Measurements from ENCODE around the gene CCNB3. TPM values are rescaled to one million over a fixed set of nuclear protein-coding genes. Genes with fewer than 3 reads are reported as not detected.

CCNB3 gene
- total and polyA plus RNA-seq, 7 donors = 0.11 to 1.4 (median 0.28) TPM

DNA sequence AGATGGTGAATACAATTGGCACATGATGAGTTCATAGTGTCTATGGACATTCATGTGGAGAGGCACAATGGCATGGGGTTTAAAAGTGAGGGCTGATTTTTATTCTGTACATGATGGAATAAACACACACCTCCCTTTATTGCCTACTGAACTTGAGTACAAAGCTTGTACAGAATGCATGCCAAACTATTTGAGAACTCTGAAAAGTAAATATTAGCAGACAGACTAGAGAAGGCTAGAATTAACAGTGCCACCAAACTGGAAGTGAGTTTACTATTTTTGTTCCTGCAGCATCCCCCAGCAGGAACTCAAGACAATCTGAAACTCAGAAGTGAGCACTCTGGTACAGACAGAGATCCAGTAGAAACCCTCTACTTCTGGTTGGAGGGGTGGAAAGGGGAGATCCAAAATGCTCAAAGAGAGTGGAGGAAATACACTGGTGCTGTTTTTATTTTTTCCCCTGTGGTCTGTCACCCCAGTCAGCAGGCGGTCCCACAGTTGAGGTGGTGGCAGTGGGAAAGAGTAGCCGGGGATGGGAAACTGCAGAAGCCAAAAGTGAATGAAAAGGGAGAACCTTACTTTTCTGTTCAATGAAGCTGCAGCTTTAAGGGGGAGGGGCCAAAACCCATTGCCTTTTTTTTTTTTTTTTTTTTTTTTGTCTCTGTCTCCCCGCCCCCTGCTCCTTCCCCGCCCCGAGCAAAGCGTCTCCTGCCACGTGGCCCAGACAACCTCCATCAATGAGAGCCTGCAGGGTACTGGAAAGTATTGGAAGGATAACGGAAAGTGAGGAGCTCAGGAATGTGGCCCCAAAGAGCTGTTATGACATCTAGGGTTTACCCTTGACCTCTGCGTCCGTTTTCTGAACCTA lies 24.3 kb upstream of the CCNB3 start:
- Histone ChIP-seq H3K27me3 (ENCODE audit: insufficient read depth in 3 of 3, low read length in 2 of 3) (peaks cover 0 to 24% (median 0%) of the 10 kb centered on the region in 3 donors), H3K36me3 (ENCODE audit: insufficient read depth in 1 of 2, low read depth in 1 of 2) (no peaks in the 10 kb centered on the region), H3K27ac (no peak overlapping the region), H3K9me3 (no peaks in the 10 kb centered on the region), H3K4me3 (no peak overlapping the region), H3K4me1 (no peaks in the 10 kb centered on the region)
- no peak for DNase-seq
- WGBS, 3 donors = 43 to 65% (median 44%) methylated on average over 6 to 10 of the region's 10 CpGs
- ATAC-seq = no peak
- TF ChIP-seq, protein P1, sequence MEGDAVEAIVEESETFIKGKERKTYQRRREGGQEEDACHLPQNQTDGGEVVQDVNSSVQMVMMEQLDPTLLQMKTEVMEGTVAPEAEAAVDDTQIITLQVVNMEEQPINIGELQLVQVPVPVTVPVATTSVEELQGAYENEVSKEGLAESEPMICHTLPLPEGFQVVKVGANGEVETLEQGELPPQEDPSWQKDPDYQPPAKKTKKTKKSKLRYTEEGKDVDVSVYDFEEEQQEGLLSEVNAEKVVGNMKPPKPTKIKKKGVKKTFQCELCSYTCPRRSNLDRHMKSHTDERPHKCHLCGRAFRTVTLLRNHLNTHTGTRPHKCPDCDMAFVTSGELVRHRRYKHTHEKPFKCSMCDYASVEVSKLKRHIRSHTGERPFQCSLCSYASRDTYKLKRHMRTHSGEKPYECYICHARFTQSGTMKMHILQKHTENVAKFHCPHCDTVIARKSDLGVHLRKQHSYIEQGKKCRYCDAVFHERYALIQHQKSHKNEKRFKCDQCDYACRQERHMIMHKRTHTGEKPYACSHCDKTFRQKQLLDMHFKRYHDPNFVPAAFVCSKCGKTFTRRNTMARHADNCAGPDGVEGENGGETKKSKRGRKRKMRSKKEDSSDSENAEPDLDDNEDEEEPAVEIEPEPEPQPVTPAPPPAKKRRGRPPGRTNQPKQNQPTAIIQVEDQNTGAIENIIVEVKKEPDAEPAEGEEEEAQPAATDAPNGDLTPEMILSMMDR (IDR thresholded peaks at IDR 0.05) = no peak
- intact Hi-C loops (cut with DNase I) = no loop called here

DNA sequence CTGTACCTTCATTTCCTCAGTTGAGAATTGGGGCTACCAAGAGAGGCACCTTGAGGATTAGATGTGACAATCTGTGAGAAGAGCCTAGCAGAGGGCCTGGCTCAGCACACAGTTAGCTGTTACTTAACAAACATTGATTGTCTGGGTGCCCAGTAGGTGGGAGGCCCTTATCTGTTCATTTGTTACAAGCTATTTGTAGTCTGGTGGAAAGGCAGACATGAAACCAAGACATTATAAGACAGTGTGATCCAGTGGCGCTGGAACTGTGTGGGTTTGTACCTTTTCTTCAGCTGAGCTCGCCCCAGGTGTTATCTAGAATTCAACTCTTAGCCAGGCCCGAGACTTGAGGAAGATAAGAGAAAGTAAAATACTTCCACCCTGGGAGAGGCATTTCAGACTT lies 20.7 kb upstream of the CCNB3 start:
- DNase-seq (no peak), ATAC-seq (no peak)
- TF ChIP-seq, protein P1 (IDR thresholded peaks at IDR 0.05) = no peak
- Histone ChIP-seq H3K36me3 (ENCODE audit: insufficient read depth in 1 of 2, low read depth in 1 of 2) (no peaks in the 10 kb centered on the region), H3K27me3 (ENCODE audit: insufficient read depth in 3 of 3, low read length in 2 of 3) (peaks cover 0 to 14% (median 0%) of the 10 kb centered on the region in 3 donors), H3K4me1 (no peaks in the 10 kb centered on the region), H3K27ac (no peak overlapping the region), H3K4me3 (no peak overlapping the region), H3K9me3 (no peaks in the 10 kb centered on the region)
- 76 to 96% (median 91%) methylated on average over 3 of the region's 3 CpGs for WGBS, 3 donors
- intact Hi-C loops (cut with DNase I) = no loop called here

DNA sequence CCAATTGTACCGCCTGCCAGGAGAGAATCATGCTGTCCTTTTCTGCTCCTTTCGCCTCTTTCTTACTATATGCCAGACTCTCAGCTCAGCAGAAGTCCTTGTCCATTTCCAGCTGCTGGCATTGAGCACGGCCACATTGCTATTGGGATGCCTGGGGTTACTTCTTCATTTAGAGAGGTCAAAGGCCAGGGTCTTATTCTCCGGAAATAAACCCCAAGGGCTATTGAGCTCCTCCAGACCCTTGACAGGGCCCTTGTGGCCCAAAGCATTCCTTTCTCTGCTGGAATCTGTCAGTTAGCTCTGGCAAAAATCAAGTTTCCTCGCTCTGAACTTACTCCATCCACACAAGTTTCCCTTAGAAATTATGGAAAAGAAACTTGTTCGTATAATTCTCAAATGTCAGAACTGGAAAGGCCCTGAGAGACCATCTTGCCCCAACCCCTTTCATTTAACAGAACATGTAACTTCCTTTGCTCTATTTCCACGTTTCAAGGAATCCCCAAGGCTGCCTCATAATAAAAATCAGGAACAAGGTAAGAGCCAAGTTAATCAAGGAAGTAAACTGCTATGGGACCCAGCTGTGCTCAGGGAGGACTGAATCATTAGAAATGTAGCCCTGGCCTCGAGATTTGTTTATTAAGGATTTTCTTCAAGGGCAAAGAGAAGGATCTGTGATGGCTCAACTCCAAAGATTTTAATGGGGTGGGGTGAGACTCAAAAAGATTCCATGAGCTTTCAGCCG lies 15.5 kb upstream of the CCNB3 start:
- TF ChIP-seq, protein P1 (IDR thresholded peaks at IDR 0.05) = no peak
- no peak overlapping the region for H3K4me3 ChIP-seq
- DNase-seq = no peak
- intact Hi-C loops (cut with DNase I) = no loop called here
- WGBS, 3 donors = 39 to 47% (median 42%) methylated on average over 9 of the region's 9 CpGs
- H3K36me3 ChIP-seq (ENCODE audit: insufficient read depth in 1 of 2, low read depth in 1 of 2) = no peaks in the 10 kb centered on the region
- no peaks in the 10 kb centered on the region for H3K4me1 ChIP-seq
- no peak for ATAC-seq
- no peak overlapping the region for H3K27ac ChIP-seq
- H3K9me3 ChIP-seq = no peaks in the 10 kb centered on the region
- H3K27me3 ChIP-seq (ENCODE audit: insufficient read depth in 3 of 3, low read length in 2 of 3) = peaks cover 0 to 9% (median 0%) of the 10 kb centered on the region in 3 donors

DNA sequence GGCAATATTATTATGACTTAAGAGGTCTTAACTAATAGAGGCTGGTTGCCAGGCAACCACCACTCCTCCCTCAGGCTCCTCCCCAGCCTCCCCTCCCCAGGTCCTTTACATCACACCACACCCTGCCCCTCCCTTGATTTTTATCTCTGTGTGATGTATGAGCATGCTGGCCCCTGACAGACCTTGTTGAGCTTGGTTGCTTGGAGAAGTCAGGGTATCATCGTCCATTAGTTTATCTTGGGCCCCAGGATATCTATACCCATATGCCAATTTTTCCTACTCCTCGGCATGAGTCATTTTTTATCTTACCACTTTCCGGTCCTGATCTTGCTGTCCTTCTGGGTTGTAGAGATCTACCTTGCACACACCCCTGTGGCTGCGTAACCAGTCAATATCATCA lies 6.2 kb upstream of the CCNB3 start:
- ATAC-seq (no peak), DNase-seq (no peak)
- intact Hi-C loops (cut with DNase I) = no loop called here
- Histone ChIP-seq H3K9me3 (no peaks in the 10 kb centered on the region), H3K4me3 (no peak overlapping the region), H3K27me3 (ENCODE audit: insufficient read depth in 3 of 3, low read length in 2 of 3) (peaks cover 0 to 25% (median 0%) of the 10 kb centered on the region in 3 donors), H3K27ac (no peak overlapping the region), H3K4me1 (no peaks in the 10 kb centered on the region), H3K36me3 (ENCODE audit: insufficient read depth in 1 of 2, low read depth in 1 of 2) (no peaks in the 10 kb centered on the region)
- TF ChIP-seq, protein P1 (IDR thresholded peaks at IDR 0.05) = no peak
- 83 to 95% (median 95%) methylated on average over 4 of the region's 4 CpGs for WGBS, 3 donors

Measured in psoas muscle (tissue), 8 donors.